ENCODE results near the gene CDK10.

DNA sequence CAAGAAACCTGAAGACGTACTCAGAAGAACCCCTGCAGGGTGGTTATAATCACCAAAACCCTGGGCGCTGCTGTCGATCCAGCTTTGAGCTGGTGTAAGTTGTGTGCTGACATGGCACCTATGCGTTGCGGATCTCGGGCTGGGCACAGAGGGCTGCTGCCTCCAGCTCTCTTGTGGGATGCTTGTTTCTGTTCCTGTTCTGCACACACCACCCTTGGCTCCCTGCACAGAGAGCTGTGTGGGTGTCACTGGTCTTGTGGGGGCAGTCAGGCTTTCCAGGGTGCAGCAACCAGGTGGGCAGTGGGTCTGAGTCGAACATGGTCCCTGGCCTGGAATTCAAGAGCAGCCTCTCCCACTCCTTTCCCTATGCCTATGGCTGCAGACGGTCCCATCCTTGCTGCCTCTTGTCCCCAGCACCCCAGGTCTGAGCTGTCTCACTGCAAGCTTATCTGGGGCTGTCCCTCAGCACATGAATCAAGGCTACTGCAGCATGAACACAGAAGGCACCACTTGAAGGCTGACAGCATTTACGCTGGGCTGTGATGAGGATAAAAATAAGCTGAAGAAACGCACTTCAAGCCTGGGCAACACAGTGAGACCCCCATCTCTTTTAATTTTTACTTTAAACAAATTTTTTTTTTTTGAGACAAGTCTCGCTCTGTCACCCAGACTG is 55.0 kb downstream of the CDK10 start:
- TF ChIP-seq, protein P1, sequence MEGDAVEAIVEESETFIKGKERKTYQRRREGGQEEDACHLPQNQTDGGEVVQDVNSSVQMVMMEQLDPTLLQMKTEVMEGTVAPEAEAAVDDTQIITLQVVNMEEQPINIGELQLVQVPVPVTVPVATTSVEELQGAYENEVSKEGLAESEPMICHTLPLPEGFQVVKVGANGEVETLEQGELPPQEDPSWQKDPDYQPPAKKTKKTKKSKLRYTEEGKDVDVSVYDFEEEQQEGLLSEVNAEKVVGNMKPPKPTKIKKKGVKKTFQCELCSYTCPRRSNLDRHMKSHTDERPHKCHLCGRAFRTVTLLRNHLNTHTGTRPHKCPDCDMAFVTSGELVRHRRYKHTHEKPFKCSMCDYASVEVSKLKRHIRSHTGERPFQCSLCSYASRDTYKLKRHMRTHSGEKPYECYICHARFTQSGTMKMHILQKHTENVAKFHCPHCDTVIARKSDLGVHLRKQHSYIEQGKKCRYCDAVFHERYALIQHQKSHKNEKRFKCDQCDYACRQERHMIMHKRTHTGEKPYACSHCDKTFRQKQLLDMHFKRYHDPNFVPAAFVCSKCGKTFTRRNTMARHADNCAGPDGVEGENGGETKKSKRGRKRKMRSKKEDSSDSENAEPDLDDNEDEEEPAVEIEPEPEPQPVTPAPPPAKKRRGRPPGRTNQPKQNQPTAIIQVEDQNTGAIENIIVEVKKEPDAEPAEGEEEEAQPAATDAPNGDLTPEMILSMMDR (IDR thresholded peaks at IDR 0.05; ENCODE audit: low read length): no peak
- TF ChIP-seq EZH2 (optimal IDR thresholded peaks at IDR 0.05; ENCODE audit: low read depth, low read length) (no peak), EZH2phosphoT487 (IDR thresholded peaks at IDR 0.05; ENCODE audit: low read length) (no peak)
